H4 (cell line): ENCODE measurements around the gene IRF8. TPM values are rescaled to one million over a fixed set of nuclear protein-coding genes. Genes with fewer than 3 reads are reported as not detected.
"Not testable (repeated sequence)": the region's sequence is repeated elsewhere in the genome, so short reads cannot be mapped to it uniquely, and the experiment has no call there.

ENCODE experiments used
- DNase-seq: peaks from one replicate; pipeline ENCODE4 v3.0.0-alpha.2; 2015; ENCODE audit warnings: low spot score
- total RNA-seq: library from RNA; depleted of rRNA; stranded (reverse); fragments of >200 nt; shearing (Covaris generic); gene quantifications from 2 replicates; pipeline ENCODE4 v1.2.3, GENCODE V29; 2014; rRNA removed

IRF8 gene
- 1.7 and 1.9 TPM in 2 replicates for total RNA-seq

GRCh38 chr16:85898521-85899442 is at the start of gene IRF8:
Gene IRF8, plus strand, starts transcription at chr16:85899162. Its CDS starts 3,854 bp downstream, at chr16:85903016.
- DNase-seq: no peak

GRCh38 chr16:85849388-85849787 is 49.6 kb upstream of the IRF8 start:
- DNase-seq: no peak

GRCh38 chr16:85850344-85850880 is 48.5 kb upstream of the IRF8 start:
- peak; percentile 41 for DNase-seq

GRCh38 chr16:85851034-85851785 is 47.8 kb upstream of the IRF8 start:
- DNase-seq: no peak

- no peak for DNase-seq
Measured at GRCh38 chr16:85853547-85854545, 45.1 kb upstream of the IRF8 start.

- no peak for DNase-seq
Measured at GRCh38 chr16:85854935-85855334, 44.0 kb upstream of the IRF8 start.

GRCh38 chr16:85856079-85856478 is 42.9 kb upstream of the IRF8 start:
- no peak for DNase-seq

GRCh38 chr16:85856585-85856984 is 42.4 kb upstream of the IRF8 start:
- DNase-seq: no peak

GRCh38 chr16:85857406-85857805 is 41.6 kb upstream of the IRF8 start:
- no peak for DNase-seq

- not testable (repeated sequence) for DNase-seq
Measured at GRCh38 chr16:85858571-85858970, 40.4 kb upstream of the IRF8 start.

GRCh38 chr16:85858984-85859817 is 39.8 kb upstream of the IRF8 start:
- DNase-seq: no peak

- DNase-seq: no peak
Measured at GRCh38 chr16:85859818-85860125, 39.2 kb upstream of the IRF8 start.

GRCh38 chr16:85860413-85861094 is 38.4 kb upstream of the IRF8 start:
- no peak for DNase-seq

- DNase-seq: no peak
Measured at GRCh38 chr16:85861095-85861825, 37.7 kb upstream of the IRF8 start.

GRCh38 chr16:85862476-85863383 is 36.2 kb upstream of the IRF8 start:
- no peak for DNase-seq

GRCh38 chr16:85863384-85863774 is 35.6 kb upstream of the IRF8 start:
- no peak for DNase-seq

GRCh38 chr16:85864965-85865364 is 34.0 kb upstream of the IRF8 start:
- DNase-seq: no peak

GRCh38 chr16:85867189-85867588 is 31.8 kb upstream of the IRF8 start:
- no peak for DNase-seq
